Neutrophil (primary cell): Measurements from ENCODE around the gene KIF1A.

Experiments
- H3K27ac ChIP-seq: fragments of 200-600 bp; sonication (generic); 2 replicates; pipeline ENCODE4 v1.5.1; 2016; ENCODE audit warnings: mild to moderate bottlenecking, moderate library complexity
- H3K27me3 ChIP-seq: fragments of 200-600 bp; sonication (generic); 2 replicates; pipeline ENCODE4 v1.6.0; 2016; ENCODE audit warnings: mild to moderate bottlenecking
- H3K36me3 ChIP-seq: fragments of 200-600 bp; sonication (generic); 2 replicates; pipeline ENCODE4 v1.5.1; 2017
- H3K4me1 ChIP-seq, 2 experiments: fragments of 200-600 bp in 1 of 2; sonication (generic) in 1 of 2; 1 replicate in 1 of 2; 2 replicates in 1 of 2; pipeline versions ENCODE4 v1.5.1 to v1.6.1; 2013 to 2016; ENCODE audit warnings: low read depth in 1 of 2, low read length in 1 of 2, mild to moderate bottlenecking in 1 of 2, moderate library complexity in 1 of 2; ENCODE audit not compliant: control insufficient read depth in 1 of 2, insufficient read depth in 1 of 2
- H3K4me3 ChIP-seq, 2 experiments: fragments of 200-600 bp in 1 of 2; sonication (generic) in 1 of 2; 1 replicate in 1 of 2; 2 replicates in 1 of 2; pipeline ENCODE4 v1.5.1; 2013 to 2016; ENCODE audit warnings: low read depth in 1 of 2, low read length in 1 of 2, mild to moderate bottlenecking in 1 of 2, moderate library complexity in 1 of 2
- H3K9me3 ChIP-seq: fragments of 200-600 bp; sonication (generic); 2 replicates; pipeline ENCODE4 v1.5.1; 2016
- CTCF ChIP-seq: fragments of 200-600 bp; sonication (generic); IDR thresholded peaks from 2 replicates; pipeline ENCODE4 v1.5.1; 2016; ENCODE audit warnings: antibody characterized with exemption

Gene KIF1A

DNA sequence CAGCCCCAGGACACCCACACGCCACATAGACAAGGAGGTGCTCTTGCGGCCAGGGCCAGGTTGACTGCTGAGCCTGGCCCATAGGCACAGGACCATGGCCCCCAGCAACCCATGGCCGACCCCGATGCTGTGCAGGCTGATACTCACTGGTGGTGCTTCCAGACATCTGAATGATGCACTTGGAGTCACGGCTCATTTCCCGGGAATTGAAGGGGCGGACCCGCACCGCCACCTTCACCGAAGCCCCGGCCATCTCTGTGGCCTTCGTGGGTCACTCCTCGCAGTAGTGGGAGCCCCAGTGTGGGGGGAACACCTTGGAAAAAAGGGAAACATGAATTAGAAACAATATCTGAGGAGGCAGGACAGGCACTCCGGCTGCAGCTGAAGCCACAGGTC is 22.5 kb downstream of the KIF1A start:
- H3K36me3 ChIP-seq = no peaks in the 10 kb centered on the region
- H3K4me1 ChIP-seq = no peaks in the 10 kb centered on the region

DNA sequence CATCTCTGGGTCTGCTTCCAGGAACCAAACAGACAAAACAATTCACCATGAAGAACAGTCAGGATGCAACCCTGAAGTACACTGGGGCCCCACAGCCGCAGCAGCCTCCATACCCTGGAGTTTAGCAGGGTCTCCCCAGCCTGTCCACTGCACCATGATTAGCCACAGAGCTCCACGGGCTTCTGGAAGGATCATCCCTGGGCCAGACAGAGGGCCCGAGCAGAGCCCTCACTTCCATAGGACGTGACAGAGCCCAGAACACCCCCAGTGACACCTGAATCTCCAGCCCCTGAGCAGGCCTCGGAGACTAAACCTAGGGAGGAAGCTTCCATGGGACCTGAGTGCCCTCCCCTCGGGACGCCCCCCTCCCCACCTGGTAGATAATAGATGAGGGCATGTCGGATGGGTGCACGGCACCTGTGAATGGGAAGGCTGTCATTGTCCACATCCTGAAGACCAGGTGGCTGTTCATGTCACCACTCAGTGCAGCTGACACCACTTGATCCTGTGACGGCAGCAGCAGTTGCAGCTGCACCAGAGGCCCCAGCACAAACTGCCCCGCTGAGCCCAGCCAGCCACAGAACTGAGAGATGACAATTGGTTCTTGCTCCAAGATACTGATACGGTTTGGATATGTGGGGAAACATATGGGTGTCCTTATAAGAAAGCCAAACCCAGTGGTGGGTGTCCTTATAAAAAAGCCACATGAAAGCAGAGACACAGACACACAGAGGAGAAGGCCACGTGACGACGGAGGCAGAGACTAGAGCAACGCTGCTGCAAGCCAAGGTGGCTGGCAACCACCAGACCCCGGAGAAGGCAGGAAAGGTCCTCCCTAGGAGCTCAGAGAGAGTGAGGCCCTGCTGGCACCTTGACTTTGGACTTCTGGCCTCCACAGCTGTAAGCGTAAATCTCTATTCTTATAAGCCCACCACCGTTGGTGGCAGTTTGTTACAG is 23.2 kb downstream of the KIF1A start:
- Histone ChIP-seq H3K27me3 (peaks cover 15% of the 10 kb centered on the region), H3K4me1 (no peaks in the 10 kb centered on the region), H3K27ac (no peak overlapping the region), H3K4me3 (no peak overlapping the region), H3K9me3 (no peaks in the 10 kb centered on the region), H3K36me3 (no peaks in the 10 kb centered on the region)
- TF ChIP-seq CTCF = no peak

More for the DNA sequence above, 22.5 kb downstream of the KIF1A start:
- no peak overlapping the region for H3K27ac ChIP-seq
- peaks cover 16% of the 10 kb centered on the region for H3K27me3 ChIP-seq
- TF ChIP-seq CTCF = no peak
- H3K9me3 ChIP-seq = no peaks in the 10 kb centered on the region
- H3K4me3 ChIP-seq = no peak overlapping the region

DNA sequence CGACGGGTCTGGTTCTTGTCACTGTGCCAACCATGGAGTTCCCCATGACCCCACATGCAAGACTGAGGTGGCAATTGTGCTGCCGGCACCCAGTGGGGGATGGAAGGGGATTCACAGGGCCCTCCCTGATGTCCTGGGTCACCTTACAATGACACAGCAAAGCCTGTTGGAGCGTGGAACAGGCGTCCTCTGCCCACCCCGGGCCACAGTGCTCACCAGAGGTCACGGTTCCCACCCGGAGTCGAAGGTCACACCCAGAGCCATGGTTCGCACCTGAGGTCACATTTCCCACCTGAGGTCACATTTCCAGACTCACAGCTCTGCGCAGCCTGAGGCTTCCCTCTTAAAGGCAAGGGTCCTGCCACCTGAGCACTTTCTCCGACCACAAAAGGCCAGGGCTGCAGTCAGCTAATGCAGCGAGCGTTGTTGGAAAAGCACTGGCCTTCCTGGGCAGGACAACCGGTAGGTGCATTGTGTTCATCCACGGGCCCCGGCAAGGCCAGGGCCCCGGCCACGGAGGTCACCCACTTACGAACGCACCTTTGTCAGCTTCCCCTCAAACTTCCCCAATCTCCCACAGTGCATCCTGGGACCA is 24.0 kb downstream of the KIF1A start:
- no peak overlapping the region for H3K4me3 ChIP-seq
- H3K9me3 ChIP-seq = no peaks in the 10 kb centered on the region
- peaks cover 15% of the 10 kb centered on the region for H3K27me3 ChIP-seq
- H3K36me3 ChIP-seq = no peaks in the 10 kb centered on the region
- no peaks in the 10 kb centered on the region for H3K4me1 ChIP-seq
- no peak for TF ChIP-seq CTCF
- no peak overlapping the region for H3K27ac ChIP-seq

- H3K36me3 ChIP-seq = no peaks in the 10 kb centered on the region
- no peaks in the 10 kb centered on the region for H3K9me3 ChIP-seq
- H3K27ac ChIP-seq = no peak overlapping the region
- no peak overlapping the region for H3K4me3 ChIP-seq
- peaks cover 15% of the 10 kb centered on the region for H3K27me3 ChIP-seq
- no peaks in the 10 kb centered on the region for H3K4me1 ChIP-seq
- TF ChIP-seq CTCF = no peak
Measured at GRCh38 chr2:240795454-240795853, 24.6 kb downstream of the KIF1A start.

DNA sequence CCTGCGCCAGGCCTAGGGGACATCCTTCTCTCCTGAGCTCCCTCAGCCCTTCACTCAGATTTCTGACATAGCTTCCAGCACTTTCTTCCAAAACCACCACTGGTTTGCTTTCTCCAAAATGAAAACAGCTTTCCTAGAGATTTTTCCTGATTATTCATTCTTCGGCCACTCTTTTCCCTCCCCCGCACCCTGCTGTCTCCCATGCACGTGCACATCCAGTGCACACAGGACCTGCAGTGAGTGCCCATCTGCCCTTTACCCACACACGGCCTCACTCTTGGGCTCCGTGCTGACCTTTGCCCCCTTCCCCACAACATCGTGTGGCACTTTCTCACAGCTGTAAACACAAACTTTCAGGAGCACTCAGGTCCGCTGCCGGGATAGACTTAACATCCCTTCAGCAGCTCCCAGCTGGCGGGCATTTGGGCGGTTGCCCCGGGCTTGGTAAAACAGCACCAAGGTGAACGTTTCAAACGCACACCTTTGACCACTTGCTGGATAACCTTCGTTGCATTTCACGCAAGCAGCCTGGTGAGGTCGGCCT is 25.8 kb downstream of the KIF1A start:
- TF ChIP-seq CTCF = no peak
- no peak overlapping the region for H3K4me3 ChIP-seq
- H3K27ac ChIP-seq = no peak overlapping the region
- H3K27me3 ChIP-seq = peaks cover 4% of the 10 kb centered on the region
- no peaks in the 10 kb centered on the region for H3K4me1 ChIP-seq
- H3K9me3 ChIP-seq = no peaks in the 10 kb centered on the region
- no peaks in the 10 kb centered on the region for H3K36me3 ChIP-seq
